HCT116 (cell line): ENCODE measurements around the gene ERMP1. TPM values are rescaled to one million over a fixed set of nuclear protein-coding genes. Genes with fewer than 3 reads are reported as not detected.

ENCODE experiments used
- ATAC-seq: fragments of 200-7000 bp; cut with Tn5 transposase; 2 replicates; pipeline ENCODE4 v1.9.1; 2020; ENCODE audit warnings: mild to moderate bottlenecking, moderate library complexity
- BruUV-seq: library from RNA; stranded (reverse); fragments of 400-500 nt; replicated peaks from 2 replicates; lab custom pipeline; 2021; lab: Mats Ljungman, UMichigan
- CTCF ChIA-PET: fragments of 300-600 bp; sonication (Branson Sonifier 250); formaldehyde crosslinking; loops from one replicate; lab custom pipeline; 2021; ENCODE audit warnings: antibody characterized with exemption; lab: Charles Lee
- POLR2A ChIA-PET: fragments of 300-600, 350-600 bp; sonication (Branson Sonifier 250); formaldehyde crosslinking; loops from one replicate; lab custom pipeline; 2021; ENCODE audit warnings: antibody characterized with exemption; lab: Charles Lee
- RAD21 ChIA-PET, 2 experiments: fragments of 300-600 bp; sonication (Branson Sonifier 250); formaldehyde crosslinking; loops; one replicate each; lab custom pipeline; 2023; ENCODE audit warnings: low total read pairs in 2 of 2; ENCODE audit not compliant: uncharacterized antibody in 2 of 2, unreplicated experiment in 2 of 2, low non-redundant PET in 1 of 2; lab: Charles Lee
- DNase-seq: peaks from one replicate; pipeline ENCODE4 v3.0.0-alpha.2; 2010; ENCODE audit warnings: low read depth, low spot score
- H2AFZ ChIP-seq: fragments of 200-600 bp; shearing (Covaris generic), sonication (generic); 2 replicates; pipeline ENCODE4 v1.6.1; 2017; ENCODE audit warnings: low read depth, mixed run types, mixed read lengths, antibody characterized with exemption, low read length; ENCODE audit not compliant: poor library complexity, severe bottlenecking
- H3K27ac ChIP-seq: 2 replicates; pipeline ENCODE4 v1.5.1; 2012; ENCODE audit warnings: low read depth, low read length
- H3K27me3 ChIP-seq: fragments of 200-600 bp; sonication (generic); 2 replicates; pipeline ENCODE4 v1.6.1; 2016; ENCODE audit warnings: mixed run types, low read length, mixed read lengths; ENCODE audit not compliant: insufficient read depth
- H3K36me3 ChIP-seq, 2 experiments: fragments of 200-500 bp in 1 of 2; fragments of 200-600 bp in 1 of 2; sonication (Bioruptor generic) in 1 of 2; sonication (generic) in 1 of 2; 2 replicates each; pipeline versions ENCODE4 v1.5.1 to v1.6.1; 2014 to 2016; ENCODE audit warnings: low read length in 2 of 2, inconsistent platforms in 1 of 2, mixed read lengths in 1 of 2, mixed run types in 1 of 2; ENCODE audit not compliant: insufficient read depth in 2 of 2, control insufficient read depth in 1 of 2
- H3K4me1 ChIP-seq, 2 experiments: fragments of 200-600 bp in 1 of 2; sonication (generic) in 1 of 2; 2 replicates each; pipeline versions ENCODE4 v1.5.1 to v1.6.1; 2012 to 2017; ENCODE audit warnings: low read length in 2 of 2, inconsistent platforms in 1 of 2, mild to moderate bottlenecking in 1 of 2, mixed read lengths in 1 of 2, mixed run types in 1 of 2, moderate library complexity in 1 of 2; ENCODE audit not compliant: insufficient read depth in 2 of 2, control insufficient read depth in 1 of 2
- H3K4me2 ChIP-seq: fragments of 200-600 bp; sonication (generic); 2 replicates; pipeline ENCODE4 v1.6.1; 2017; ENCODE audit warnings: mixed run types, low read length, mixed read lengths
- H3K4me3 ChIP-seq, 2 experiments: fragments of 200-600 bp in 1 of 2; sonication (generic) in 1 of 2; replicated peaks in 1 of 2; 2 replicates each; pipeline ENCODE4 v1.5.1; 2011 to 2016; ENCODE audit warnings: low read length in 2 of 2, control low read depth in 1 of 2, low read depth in 1 of 2, mild to moderate bottlenecking in 1 of 2, mixed read lengths in 1 of 2, mixed run types in 1 of 2
- H3K79me2 ChIP-seq: fragments of 200-600 bp; sonication (generic); 2 replicates; pipeline ENCODE4 v1.6.1; 2017; ENCODE audit warnings: mild to moderate bottlenecking, mixed run types, low read length, moderate library complexity, mixed read lengths; ENCODE audit not compliant: insufficient read depth
- H3K9ac ChIP-seq: fragments of 200-600 bp; sonication (generic); 2 replicates; pipeline ENCODE4 v1.6.1; 2016; ENCODE audit warnings: low read length, mixed read lengths
- H3K9me2 ChIP-seq: fragments of 200-600 bp; sonication (generic), shearing (Covaris generic); 2 replicates; pipeline ENCODE4 v1.6.1; 2017; ENCODE audit warnings: mixed run types, mild to moderate bottlenecking, moderate library complexity; ENCODE audit not compliant: insufficient read depth
- H3K9me3 ChIP-seq, 2 experiments: fragments of 200-500 bp in 1 of 2; fragments of 200-600 bp in 1 of 2; sonication (Bioruptor generic) in 1 of 2; sonication (generic) in 1 of 2; 2 replicates each; pipeline ENCODE4 v1.6.1; 2014 to 2017; ENCODE audit warnings: low read length in 2 of 2, mixed read lengths in 2 of 2, inconsistent platforms in 1 of 2, low read depth in 1 of 2, mild to moderate bottlenecking in 1 of 2, mixed run types in 1 of 2, moderate library complexity in 1 of 2; ENCODE audit not compliant: control insufficient read depth in 1 of 2, insufficient read depth in 1 of 2
- H4K20me1 ChIP-seq: fragments of 200-600 bp; sonication (generic), shearing (Covaris generic); 2 replicates; pipeline ENCODE4 v1.6.1; 2017; ENCODE audit warnings: mixed run types, mild to moderate bottlenecking, moderate library complexity; ENCODE audit not compliant: insufficient read depth
- ATF3 ChIP-seq: IDR thresholded peaks from 2 replicates; pipeline ENCODE4 v1.6.1; 2012
- CBX3 ChIP-seq: IDR thresholded peaks from 2 replicates; pipeline ENCODE4 v1.6.1; 2012; ENCODE audit warnings: low read depth
- CEBPB ChIP-seq: IDR thresholded peaks from 2 replicates; pipeline ENCODE4 v1.6.1; 2012; ENCODE audit warnings: low read depth
- EGR1 ChIP-seq: IDR thresholded peaks from 2 replicates; pipeline ENCODE4 v1.6.1; 2012; ENCODE audit warnings: low read depth
- ELF1 ChIP-seq: IDR thresholded peaks from 2 replicates; pipeline ENCODE4 v1.6.1; 2012; ENCODE audit warnings: low read depth, borderline replicate concordance
- JUND ChIP-seq: IDR thresholded peaks from 2 replicates; pipeline ENCODE4 v1.6.1; 2012
- POLR2A ChIP-seq: IDR thresholded peaks from 2 replicates; pipeline ENCODE4 v1.7.0; 2011; ENCODE audit warnings: borderline replicate concordance; ENCODE audit not compliant: insufficient read depth, insufficient read length; ENCODE audit errors: extremely low read depth
- POLR2AphosphoS5 ChIP-seq: IDR thresholded peaks from 2 replicates; pipeline ENCODE4 v1.6.1; 2011; ENCODE audit warnings: mild to moderate bottlenecking, low read depth, low read length, moderate library complexity
- RAD21 ChIP-seq: IDR thresholded peaks from 2 replicates; pipeline ENCODE4 v1.6.1; 2012; ENCODE audit warnings: low read depth, mild to moderate bottlenecking
- SIN3A ChIP-seq: IDR thresholded peaks from 2 replicates; pipeline ENCODE4 v1.6.1; 2012; ENCODE audit warnings: low read depth
- SRF ChIP-seq: IDR thresholded peaks from 2 replicates; pipeline ENCODE4 v1.6.1; 2012; ENCODE audit warnings: low read depth
- TCF7L2 ChIP-seq: IDR thresholded peaks from 2 replicates; pipeline ENCODE4 v1.7.0; 2011; ENCODE audit warnings: borderline replicate concordance, inconsistent platforms; ENCODE audit not compliant: insufficient read depth, insufficient read length; ENCODE audit errors: extremely low read depth
- YY1 ChIP-seq: IDR thresholded peaks from 2 replicates; pipeline ENCODE4 v1.6.1; 2011; ENCODE audit warnings: low read length, low read depth, moderate library complexity, mild to moderate bottlenecking; ENCODE audit not compliant: insufficient replicate concordance; ENCODE audit errors: extremely low read depth
- ZBTB33 ChIP-seq: IDR thresholded peaks from 2 replicates; pipeline ENCODE4 v1.6.1; 2011; ENCODE audit warnings: mild to moderate bottlenecking, low read length, moderate library complexity; ENCODE audit not compliant: insufficient replicate concordance; ENCODE audit errors: extremely low read depth
- ZFX ChIP-seq: fragments of 450-650 bp; IDR thresholded peaks from 2 replicates; pipeline ENCODE4 v1.6.1; 2017
- ZNF274 ChIP-seq: fragments of 200-500 bp; sonication (Bioruptor generic); IDR thresholded peaks from 2 replicates; pipeline ENCODE4 v1.6.1; 2014; ENCODE audit warnings: mild to moderate bottlenecking, low read depth, low read length, inconsistent platforms
- intact Hi-C: fragments of 100-400 bp; cut with micrococcal nuclease; formaldehyde crosslinking; loops from 2 replicates; pipeline ENCODE4 v1.10.0; 2022
- total RNA-seq: library from RNA; stranded (reverse); gene quantifications from one replicate; pipeline ENCODE4 v1.2.1, GENCODE V29; 2021; ENCODE audit not compliant: unreplicated experiment

ERMP1 gene
- total RNA-seq, 1 experiment from 2014 or later: 29.9 TPM

GRCh38 chr9:5838884-5839571 lies 6.1 kb upstream of the ERMP1 start (continued):
- TF ChIP-seq SIN3A: 0 out of 2 replicates have a peak, but pooled peaks have one; percentile 37
- no peak for TF ChIP-seq YY1
- TF ChIP-seq ELF1: peak; percentile 65

GRCh38 chr9:5835808-5836207 lies 2.9 kb upstream of the ERMP1 start:
- no peak overlapping the region for H3K27ac ChIP-seq
- peaks cover 22 to 39% of the 10 kb centered on the region in 2 experiments for H3K4me1 ChIP-seq
- no peak for ATAC-seq

More at GRCh38 chr9:5835808-5836207, 2.9 kb upstream of the ERMP1 start:
- Histone ChIP-seq H3K9ac (no peak overlapping the region), H3K4me2 (no peak overlapping the region), H3K36me3 (no peaks in the 10 kb centered on the region; a peak in 1 of 4 replicates), H2AFZ (no peak overlapping the region), H3K27me3 (no peaks in the 10 kb centered on the region), H3K4me3 (no peak overlapping the region), H3K79me2 (peaks cover 17% of the 10 kb centered on the region), H3K9me3 (no peaks in the 10 kb centered on the region), H3K9me2 (no peaks in the 10 kb centered on the region), H4K20me1 (no peaks in the 10 kb centered on the region)
- ChIA-PET RAD21 (no interaction called here), POLR2A (no interaction called here), CTCF (no interaction called here)
- no peak for DNase-seq
- BruUV-seq: no TSS peak
- TF ChIP-seq CEBPB: no peak
- TF ChIP-seq POLR2A: no peak
- TF ChIP-seq ZBTB33: no peak
- TF ChIP-seq JUND: no peak
- TF ChIP-seq POLR2AphosphoS5: no peak
- no peak for TF ChIP-seq ELF1
- no peak for TF ChIP-seq SRF
- TF ChIP-seq RAD21: no peak
- no peak for TF ChIP-seq TCF7L2
- TF ChIP-seq ZNF274: no peak
- TF ChIP-seq EGR1: no peak
- TF ChIP-seq ZFX: no peak
- no peak for TF ChIP-seq CBX3
- no peak for TF ChIP-seq ATF3
- no peak for TF ChIP-seq SIN3A
- intact Hi-C loops: no loop called here
